IPS-20b (cell line): ENCODE measurements around the gene CCDC85A.

Experiments
- H3K27ac ChIP-seq: one replicate; pipeline ENCODE4 v1.5.1; 2013; ENCODE audit warnings: low read length
- H3K27me3 ChIP-seq: 2 replicates; pipeline ENCODE4 v1.6.1; 2013; ENCODE audit warnings: mild to moderate bottlenecking, low read length, inconsistent platforms; ENCODE audit not compliant: insufficient read depth
- H3K36me3 ChIP-seq: 2 replicates; pipeline ENCODE4 v1.6.1; 2013; ENCODE audit warnings: low read depth, mild to moderate bottlenecking, inconsistent platforms, low read length, moderate library complexity; ENCODE audit not compliant: insufficient read depth
- H3K4me1 ChIP-seq: 2 replicates; pipeline ENCODE4 v1.6.1; 2013; ENCODE audit warnings: mild to moderate bottlenecking, control low read depth, inconsistent platforms, low read length, moderate library complexity; ENCODE audit not compliant: insufficient read depth
- H3K4me3 ChIP-seq: 2 replicates; pipeline ENCODE4 v1.5.1; 2013; ENCODE audit warnings: mild to moderate bottlenecking, low read length, inconsistent platforms
- H3K9ac ChIP-seq: 2 replicates; pipeline ENCODE4 v1.6.1; 2013; ENCODE audit warnings: low read depth, mild to moderate bottlenecking, inconsistent platforms, low read length, moderate library complexity
- H3K9me3 ChIP-seq: 2 replicates; pipeline ENCODE4 v1.6.1; 2013; ENCODE audit warnings: mild to moderate bottlenecking, low read depth, low read length, inconsistent platforms; ENCODE audit not compliant: insufficient read depth

The CCDC85A gene

GRCh38 chr2:56244506-56244905 lies 60.7 kb downstream of the CCDC85A start:
- Histone ChIP-seq H3K9me3 (no peaks in the 10 kb centered on the region; the same call in 1 of the 2 replicates), H3K27me3 (no peaks in the 10 kb centered on the region), H3K36me3 (no peaks in the 10 kb centered on the region), H3K4me1 (no peaks in the 10 kb centered on the region), H3K4me3 (no peak overlapping the region), H3K27ac (no peak overlapping the region), H3K9ac (no peak overlapping the region)

GRCh38 chr2:56244911-56245530 lies 61.2 kb downstream of the CCDC85A start:
- Histone ChIP-seq H3K4me1 (no peaks in the 10 kb centered on the region), H3K9ac (no peak overlapping the region), H3K9me3 (no peaks in the 10 kb centered on the region; the same call in 1 of the 2 replicates), H3K4me3 (no peak overlapping the region), H3K27ac (no peak overlapping the region), H3K27me3 (no peaks in the 10 kb centered on the region), H3K36me3 (no peaks in the 10 kb centered on the region)

- H3K4me3 ChIP-seq: no peak overlapping the region
- no peaks in the 10 kb centered on the region for H3K4me1 ChIP-seq
- H3K9me3 ChIP-seq: no peaks in the 10 kb centered on the region
- H3K36me3 ChIP-seq: no peaks in the 10 kb centered on the region
- H3K27me3 ChIP-seq: no peaks in the 10 kb centered on the region
- no peak overlapping the region for H3K27ac ChIP-seq
- H3K9ac ChIP-seq: no peak overlapping the region
Measured at GRCh38 chr2:56248965-56249742, 65.4 kb downstream of the CCDC85A start.

- Histone ChIP-seq H3K4me1 (no peaks in the 10 kb centered on the region), H3K27ac (no peak overlapping the region), H3K4me3 (no peak overlapping the region), H3K27me3 (no peaks in the 10 kb centered on the region), H3K36me3 (no peaks in the 10 kb centered on the region), H3K9me3 (no peaks in the 10 kb centered on the region), H3K9ac (no peak overlapping the region)
Measured at GRCh38 chr2:56250153-56250729, 66.5 kb downstream of the CCDC85A start.

- Histone ChIP-seq H3K4me1 (no peaks in the 10 kb centered on the region), H3K9me3 (no peaks in the 10 kb centered on the region), H3K27ac (no peak overlapping the region), H3K9ac (no peak overlapping the region), H3K36me3 (no peaks in the 10 kb centered on the region), H3K4me3 (no peak overlapping the region), H3K27me3 (no peaks in the 10 kb centered on the region)
Measured at GRCh38 chr2:56260415-56260814, 76.6 kb downstream of the CCDC85A start.

- no peak overlapping the region for H3K9ac ChIP-seq
- H3K27me3 ChIP-seq: no peaks in the 10 kb centered on the region
- H3K36me3 ChIP-seq: no peaks in the 10 kb centered on the region
- no peaks in the 10 kb centered on the region for H3K4me1 ChIP-seq
- H3K4me3 ChIP-seq: no peak overlapping the region
- no peak overlapping the region for H3K27ac ChIP-seq
- no peaks in the 10 kb centered on the region for H3K9me3 ChIP-seq
Measured at GRCh38 chr2:56262241-56262640, 78.5 kb downstream of the CCDC85A start.

GRCh38 chr2:56263876-56264275 lies 80.1 kb downstream of the CCDC85A start:
- Histone ChIP-seq H3K4me3 (no peak overlapping the region), H3K4me1 (no peaks in the 10 kb centered on the region), H3K36me3 (no peaks in the 10 kb centered on the region), H3K27me3 (no peaks in the 10 kb centered on the region), H3K9me3 (no peaks in the 10 kb centered on the region), H3K27ac (no peak overlapping the region), H3K9ac (no peak overlapping the region)

- Histone ChIP-seq H3K9me3 (no peaks in the 10 kb centered on the region), H3K9ac (no peak overlapping the region), H3K4me3 (no peak overlapping the region), H3K4me1 (no peaks in the 10 kb centered on the region; the same call in 1 of the 2 replicates), H3K36me3 (no peaks in the 10 kb centered on the region), H3K27ac (no peak overlapping the region), H3K27me3 (no peaks in the 10 kb centered on the region)
Measured at GRCh38 chr2:56266761-56267414, 83.1 kb downstream of the CCDC85A start.

GRCh38 chr2:56267415-56267788 lies 83.6 kb downstream of the CCDC85A start:
- Histone ChIP-seq H3K9me3 (no peaks in the 10 kb centered on the region), H3K4me1 (no peaks in the 10 kb centered on the region; the same call in 1 of the 2 replicates), H3K4me3 (no peak overlapping the region), H3K27ac (no peak overlapping the region), H3K36me3 (no peaks in the 10 kb centered on the region), H3K9ac (no peak overlapping the region), H3K27me3 (no peaks in the 10 kb centered on the region)

- no peaks in the 10 kb centered on the region for H3K9me3 ChIP-seq
Measured at GRCh38 chr2:56268856-56269255, 85.1 kb downstream of the CCDC85A start.

GRCh38 chr2:56271275-56271674 lies 87.5 kb downstream of the CCDC85A start:
- H3K36me3 ChIP-seq: no peaks in the 10 kb centered on the region
- no peaks in the 10 kb centered on the region for H3K9me3 ChIP-seq
- no peaks in the 10 kb centered on the region; the same call in 1 of the 2 replicates for H3K4me1 ChIP-seq
- no peaks in the 10 kb centered on the region for H3K27me3 ChIP-seq
- H3K4me3 ChIP-seq: no peak overlapping the region
- no peak overlapping the region for H3K27ac ChIP-seq
- no peak overlapping the region for H3K9ac ChIP-seq

More at GRCh38 chr2:56268856-56269255, 85.1 kb downstream of the CCDC85A start:
- Histone ChIP-seq H3K36me3 (no peaks in the 10 kb centered on the region), H3K9ac (no peak overlapping the region), H3K27me3 (no peaks in the 10 kb centered on the region), H3K4me1 (no peaks in the 10 kb centered on the region; the same call in 1 of the 2 replicates), H3K27ac (no peak overlapping the region), H3K4me3 (no peak overlapping the region)
